Left lung (tissue), 10 donors: ENCODE data around the gene HCST. TPM values are rescaled to one million over a fixed set of nuclear protein-coding genes. Genes with fewer than 3 reads are reported as not detected.

ENCODE experiments used
- ATAC-seq: fragments of 200-7000 bp; cut with Tn5 transposase; one replicate; pipeline ENCODE4 v1.9.1; 2020; ENCODE audit warnings: moderate library complexity
- DNase-seq, 4 donors: peaks; one replicate each; pipeline ENCODE4 v3.0.0-alpha.2; 2013 to 2020
- H3K27ac ChIP-seq, 2 donors: fragments of 200-600 bp; sonication (generic) in 1 of 2; one replicate each; pipeline versions ENCODE4 v1.5.0 to v1.8.0; 2020 to 2021
- H3K27me3 ChIP-seq, 2 donors: fragments of 200-600 bp; sonication (generic) in 1 of 2; one replicate each; pipeline versions ENCODE4 v1.5.0 to v1.8.0; 2020 to 2021
- H3K36me3 ChIP-seq, 2 donors: fragments of 200-600 bp; sonication (generic) in 1 of 2; one replicate each; pipeline versions ENCODE4 v1.5.0 to v1.8.0; 2020 to 2021
- H3K4me1 ChIP-seq, 2 donors: fragments of 200-600 bp; one replicate each; pipeline ENCODE4 v1.8.0; 2021
- H3K4me3 ChIP-seq, 2 donors: fragments of 200-600 bp; sonication (generic) in 1 of 2; one replicate each; pipeline versions ENCODE4 v1.5.0 to v1.8.0; 2020 to 2021; ENCODE audit warnings: mild to moderate bottlenecking in 1 of 2
- H3K9me3 ChIP-seq, 2 donors: fragments of 200-600 bp; sonication (generic) in 1 of 2; one replicate each; pipeline versions ENCODE4 v1.5.0 to v1.8.0; 2020 to 2021
- CTCF ChIP-seq, 2 donors: fragments of 200-600 bp; sonication (generic) in 1 of 2; IDR thresholded peaks; one replicate each; pipeline versions ENCODE4 v1.5.0 to v1.8.0; 2021; ENCODE audit warnings: antibody characterized with exemption in 2 of 2
- intact Hi-C, 2 donors: fragments of 100-400 bp; cut with DNase I; formaldehyde crosslinking; loops; one replicate each; pipeline versions ENCODE4 v1.11.2 to v1.14.2; 2022
- polyA plus RNA-seq, 6 donors: library from polyadenylated mRNA; unstranded; fragments of 120-200 nt; gene quantifications; one replicate each; pipeline ENCODE4 v1.2.1, GENCODE V29; 2013; ENCODE audit not compliant: insufficient read length in 6 of 6
- total RNA-seq, 2 donors: library from RNA; stranded (reverse); fragmentation: NEBNext Ultra II Directional; extraction: Animal tissue kit (Norgen Biotek cat#: 25700); gene quantifications; one replicate each; pipeline ENCODE4 v1.2.1, GENCODE V29; 2021
- donor health status: DM: no; HTN: yes; CAD: no.
- donor health status: DM: no; HTN: no; CAD: no.

HCST gene
- total and polyA plus RNA-seq, 8 donors = 3.6 to 26.0 (median 4.9) TPM

DNA sequence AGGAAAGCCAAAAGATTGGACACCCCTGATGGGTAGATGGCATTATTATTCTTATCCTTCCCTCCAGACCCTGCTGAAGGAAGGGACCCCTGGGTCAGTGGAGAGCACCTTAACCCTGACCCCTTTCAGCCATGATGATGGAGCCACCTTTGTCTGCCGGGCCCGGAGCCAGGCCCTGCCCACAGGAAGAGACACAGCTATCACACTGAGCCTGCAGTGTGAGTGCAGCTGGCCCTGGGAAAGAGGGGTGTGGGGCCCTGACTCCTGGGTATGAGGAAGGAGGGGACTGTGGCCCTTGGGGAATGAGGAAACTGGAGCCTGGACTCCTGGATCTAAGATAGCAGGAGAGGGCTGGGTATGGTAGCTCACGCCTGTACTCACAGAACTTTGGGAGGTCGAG is 42.9 kb upstream of the HCST start:
- ATAC-seq = no peak
- peak in 1 of 4 donors; percentile 35 for DNase-seq
- intact Hi-C loops = no loop called here

GRCh38 chr19:35860436-35860817 is 41.9 kb upstream of the HCST start:
- Histone ChIP-seq H3K4me3 (no peak overlapping the region), H3K27ac (no peak overlapping the region), H3K4me1 (peaks cover 0 to 24% of the 10 kb centered on the region in 2 donors), H3K27me3 (peaks cover 34 to 100% of the 10 kb centered on the region in 2 donors), H3K36me3 (no peaks in the 10 kb centered on the region), H3K9me3 (no peaks in the 10 kb centered on the region)
- ATAC-seq (no peak), DNase-seq (peak in 1 of 4 donors; percentile 75)
- intact Hi-C loops = no loop called here
- no peak for TF ChIP-seq CTCF (IDR thresholded peaks at IDR 0.05)

More for the DNA sequence above, 42.9 kb upstream of the HCST start:
- no peak for TF ChIP-seq CTCF (IDR thresholded peaks at IDR 0.05)
- H3K4me3 ChIP-seq = no peak overlapping the region
- H3K27ac ChIP-seq = no peak overlapping the region
- peaks cover 34 to 100% of the 10 kb centered on the region in 2 donors for H3K27me3 ChIP-seq
- H3K4me1 ChIP-seq = peaks cover 0 to 24% of the 10 kb centered on the region in 2 donors
- H3K36me3 ChIP-seq = no peaks in the 10 kb centered on the region
- no peaks in the 10 kb centered on the region for H3K9me3 ChIP-seq

GRCh38 chr19:35860818-35861639 is 41.3 kb upstream of the HCST start:
- DNase-seq (peak in 1 of 4 donors; percentile 78), ATAC-seq (peak; percentile 48)
- Histone ChIP-seq H3K27me3 (peaks cover 31 to 100% of the 10 kb centered on the region in 2 donors), H3K27ac (no peak overlapping the region), H3K9me3 (no peaks in the 10 kb centered on the region), H3K4me3 (no peak overlapping the region), H3K4me1 (peaks cover 0 to 23% of the 10 kb centered on the region in 2 donors), H3K36me3 (no peaks in the 10 kb centered on the region)
- intact Hi-C loops = no loop called here
- no peak for TF ChIP-seq CTCF (IDR thresholded peaks at IDR 0.05)

- intact Hi-C loops = no loop called here
- peaks cover 0 to 16% of the 10 kb centered on the region in 2 donors for H3K4me1 ChIP-seq
- H3K27ac ChIP-seq = no peak overlapping the region
- no peak overlapping the region for H3K4me3 ChIP-seq
- H3K9me3 ChIP-seq = no peaks in the 10 kb centered on the region
- H3K27me3 ChIP-seq = peaks cover 24 to 100% of the 10 kb centered on the region in 2 donors
- TF ChIP-seq CTCF (IDR thresholded peaks at IDR 0.05) = no peak
- ATAC-seq = no peak
- H3K36me3 ChIP-seq = no peaks in the 10 kb centered on the region
- DNase-seq = peak in 1 of 4 donors; percentile 48
Measured at GRCh38 chr19:35861640-35862160, 40.6 kb upstream of the HCST start.

GRCh38 chr19:35862528-35862927 is 39.8 kb upstream of the HCST start:
- H3K27ac ChIP-seq = no peak overlapping the region
- TF ChIP-seq CTCF (IDR thresholded peaks at IDR 0.05) = no peak
- ATAC-seq = no peak
- H3K36me3 ChIP-seq = no peaks in the 10 kb centered on the region
- intact Hi-C loops = no loop called here
- no peak overlapping the region for H3K4me3 ChIP-seq
- peak in 1 of 4 donors; percentile 56 for DNase-seq
- peaks cover 18 to 100% of the 10 kb centered on the region in 2 donors for H3K27me3 ChIP-seq
- no peaks in the 10 kb centered on the region for H3K9me3 ChIP-seq
- peaks cover 0 to 10% of the 10 kb centered on the region in 2 donors for H3K4me1 ChIP-seq
